ENCODE data around the gene BUD13. TPM values are rescaled to one million over a fixed set of nuclear protein-coding genes. Genes with fewer than 3 reads are reported as not detected.

BUD13 gene
- total RNA-seq, 2 donors from 2014 or later, result 22.3 to 29.1 TPM

DNA sequence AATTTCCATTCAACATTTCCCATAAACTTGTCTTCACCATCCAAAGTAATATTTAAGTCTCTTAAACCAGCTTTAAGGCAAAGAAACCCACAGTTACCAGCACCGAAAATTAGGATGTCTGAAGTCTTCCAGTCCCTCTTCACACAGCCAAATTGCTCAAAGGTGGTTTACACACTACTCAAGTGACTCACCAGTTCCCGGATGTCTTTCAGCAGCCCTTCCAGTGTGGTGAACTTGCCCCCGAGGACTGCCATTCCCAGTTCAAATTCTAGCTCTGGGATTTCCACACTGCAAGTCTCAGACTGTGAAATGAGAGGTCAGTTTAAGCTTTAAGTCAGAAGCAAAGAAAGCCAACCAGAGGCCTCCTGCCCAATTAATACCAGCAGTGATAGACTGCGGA, 9.9 kb upstream of the BUD13 start:
- Histone ChIP-seq H3K36me3 (ENCODE audit: control insufficient read depth, insufficient read depth, low read length) (peaks cover 87% of the 10 kb centered on the region), H3K9me3 (ENCODE audit: control insufficient read depth, low read length) (no peaks in the 10 kb centered on the region), H3K9ac (ENCODE audit: extremely low read depth, low read length, poor library complexity, severe bottlenecking) (no peak overlapping the region), H3K27ac (ENCODE audit: low read depth, low read length) (no peak overlapping the region), H3K4me3 (ENCODE audit: low read length) (no peak overlapping the region), H3K4me1 (ENCODE audit: control insufficient read depth, insufficient read depth, low read length) (no peaks in the 10 kb centered on the region), H3K27me3 (ENCODE audit: control insufficient read depth, insufficient read depth, low read length, poor library complexity, severe bottlenecking) (no peaks in the 10 kb centered on the region)
- Mint-ChIP-seq H3K4me3 (no peak overlapping the region), H3K4me1 (peaks cover 7% of the 10 kb centered on the region), H3K9me3 (no peaks in the 10 kb centered on the region), H3K27ac (no peak overlapping the region), H3K36me3 (ENCODE audit: low read depth) (peaks cover 84% of the 10 kb centered on the region), H3K27me3 (ENCODE audit: insufficient read depth) (no peaks in the 10 kb centered on the region)
- TF ChIP-seq, protein P1, sequence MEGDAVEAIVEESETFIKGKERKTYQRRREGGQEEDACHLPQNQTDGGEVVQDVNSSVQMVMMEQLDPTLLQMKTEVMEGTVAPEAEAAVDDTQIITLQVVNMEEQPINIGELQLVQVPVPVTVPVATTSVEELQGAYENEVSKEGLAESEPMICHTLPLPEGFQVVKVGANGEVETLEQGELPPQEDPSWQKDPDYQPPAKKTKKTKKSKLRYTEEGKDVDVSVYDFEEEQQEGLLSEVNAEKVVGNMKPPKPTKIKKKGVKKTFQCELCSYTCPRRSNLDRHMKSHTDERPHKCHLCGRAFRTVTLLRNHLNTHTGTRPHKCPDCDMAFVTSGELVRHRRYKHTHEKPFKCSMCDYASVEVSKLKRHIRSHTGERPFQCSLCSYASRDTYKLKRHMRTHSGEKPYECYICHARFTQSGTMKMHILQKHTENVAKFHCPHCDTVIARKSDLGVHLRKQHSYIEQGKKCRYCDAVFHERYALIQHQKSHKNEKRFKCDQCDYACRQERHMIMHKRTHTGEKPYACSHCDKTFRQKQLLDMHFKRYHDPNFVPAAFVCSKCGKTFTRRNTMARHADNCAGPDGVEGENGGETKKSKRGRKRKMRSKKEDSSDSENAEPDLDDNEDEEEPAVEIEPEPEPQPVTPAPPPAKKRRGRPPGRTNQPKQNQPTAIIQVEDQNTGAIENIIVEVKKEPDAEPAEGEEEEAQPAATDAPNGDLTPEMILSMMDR (conservative IDR thresholded peaks at IDR 0.05), result no peak
- WGBS, 2 experiments (ENCODE audit: insufficient coverage in 1 of 2, insufficient read length in 1 of 2), result 92 to 94% methylated on average over 4 of the region's 4 CpGs
- no peak for DNase-seq

DNA sequence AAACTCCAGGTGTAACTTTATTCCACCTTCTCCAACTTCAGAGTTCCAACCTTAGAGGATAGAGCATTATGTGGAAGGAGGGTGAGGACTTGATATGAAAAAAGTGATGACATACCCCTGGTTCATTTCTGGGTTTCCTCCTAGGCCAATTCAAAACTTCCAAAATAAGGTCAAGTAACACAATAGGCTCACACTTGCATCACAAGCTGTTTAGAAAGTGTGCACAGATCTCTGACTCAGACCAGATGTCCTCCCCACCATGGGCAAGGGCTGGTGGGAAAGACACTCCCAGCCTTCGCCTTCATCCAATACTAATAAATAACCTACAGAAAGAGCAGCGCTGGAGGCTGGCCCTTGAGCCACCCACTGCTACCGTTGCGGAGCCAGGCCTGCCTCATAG, 5.8 kb upstream of the BUD13 start:
- Histone ChIP-seq H3K9ac (ENCODE audit: extremely low read depth, low read length, poor library complexity, severe bottlenecking) (no peak overlapping the region), H3K27ac (ENCODE audit: low read depth, low read length) (no peak overlapping the region), H3K36me3 (ENCODE audit: control insufficient read depth, insufficient read depth, low read length) (peaks cover 78% of the 10 kb centered on the region), H3K4me1 (ENCODE audit: control insufficient read depth, insufficient read depth, low read length) (no peaks in the 10 kb centered on the region), H3K9me3 (ENCODE audit: control insufficient read depth, low read length) (no peaks in the 10 kb centered on the region), H3K27me3 (ENCODE audit: control insufficient read depth, insufficient read depth, low read length, poor library complexity, severe bottlenecking) (no peaks in the 10 kb centered on the region), H3K4me3 (ENCODE audit: low read length) (no peak overlapping the region)
- Mint-ChIP-seq H3K27ac (no peak overlapping the region), H3K4me1 (peaks cover 7% of the 10 kb centered on the region), H3K36me3 (ENCODE audit: low read depth) (peaks cover 69% of the 10 kb centered on the region), H3K9me3 (no peaks in the 10 kb centered on the region), H3K27me3 (ENCODE audit: insufficient read depth) (no peaks in the 10 kb centered on the region), H3K4me3 (no peak overlapping the region)
- TF ChIP-seq, protein P1 (conservative IDR thresholded peaks at IDR 0.05), result no peak
- no peak for DNase-seq
- 83 to 96% methylated on average over 3 to 4 of the region's 4 CpGs for WGBS, 2 experiments (ENCODE audit: insufficient coverage in 1 of 2, insufficient read length in 1 of 2)

DNA sequence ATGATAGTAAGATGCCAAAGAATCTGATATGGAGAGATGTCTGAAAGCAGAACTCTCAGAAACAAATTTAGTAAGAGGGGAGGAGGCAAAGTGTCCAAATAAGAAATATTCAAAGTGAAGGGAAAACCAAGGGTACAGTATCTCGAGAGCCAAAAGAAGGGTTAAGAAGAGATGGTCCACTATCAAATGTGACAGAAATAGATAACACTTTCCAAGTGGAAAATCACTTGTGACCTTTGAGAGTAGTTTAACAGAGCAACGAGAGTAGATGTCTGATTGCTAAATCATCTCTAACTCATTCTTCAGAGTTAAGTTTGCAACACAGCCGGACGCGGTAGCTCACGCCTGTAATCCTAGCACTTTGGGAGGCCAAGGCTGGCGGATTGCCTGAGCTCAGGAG, 4.3 kb upstream of the BUD13 start:
- peaks cover 54% of the 10 kb centered on the region for H3K36me3 Mint-ChIP-seq (ENCODE audit: low read depth)

More for the DNA sequence above, 4.3 kb upstream of the BUD13 start:
- Histone ChIP-seq H3K9me3 (ENCODE audit: control insufficient read depth, low read length) (no peaks in the 10 kb centered on the region), H3K4me3 (ENCODE audit: low read length) (no peak overlapping the region), H3K27me3 (ENCODE audit: control insufficient read depth, insufficient read depth, low read length, poor library complexity, severe bottlenecking) (no peaks in the 10 kb centered on the region), H3K27ac (ENCODE audit: low read depth, low read length) (no peak overlapping the region), H3K4me1 (ENCODE audit: control insufficient read depth, insufficient read depth, low read length) (no peaks in the 10 kb centered on the region), H3K36me3 (ENCODE audit: control insufficient read depth, insufficient read depth, low read length) (peaks cover 63% of the 10 kb centered on the region), H3K9ac (ENCODE audit: extremely low read depth, low read length, poor library complexity, severe bottlenecking) (no peak overlapping the region)
- no peak for DNase-seq
- no peaks in the 10 kb centered on the region for H3K9me3 Mint-ChIP-seq
- TF ChIP-seq, protein P1 (conservative IDR thresholded peaks at IDR 0.05), result no peak
- no peaks in the 10 kb centered on the region for H3K27me3 Mint-ChIP-seq (ENCODE audit: insufficient read depth)
- no peak overlapping the region for H3K27ac Mint-ChIP-seq
- no peak overlapping the region for H3K4me3 Mint-ChIP-seq
- peaks cover 9% of the 10 kb centered on the region for H3K4me1 Mint-ChIP-seq
- WGBS, 2 experiments (ENCODE audit: insufficient coverage in 1 of 2, insufficient read length in 1 of 2), result 92 to 97% methylated on average over 6 to 7 of the region's 7 CpGs
